Measurements from ENCODE around the gene FGF23. TPM values are rescaled to one million over a fixed set of nuclear protein-coding genes. Genes with fewer than 3 reads are reported as not detected.

Gene FGF23
- total and polyA plus RNA-seq, 2 experiments from 2014 or later = not detected

DNA sequence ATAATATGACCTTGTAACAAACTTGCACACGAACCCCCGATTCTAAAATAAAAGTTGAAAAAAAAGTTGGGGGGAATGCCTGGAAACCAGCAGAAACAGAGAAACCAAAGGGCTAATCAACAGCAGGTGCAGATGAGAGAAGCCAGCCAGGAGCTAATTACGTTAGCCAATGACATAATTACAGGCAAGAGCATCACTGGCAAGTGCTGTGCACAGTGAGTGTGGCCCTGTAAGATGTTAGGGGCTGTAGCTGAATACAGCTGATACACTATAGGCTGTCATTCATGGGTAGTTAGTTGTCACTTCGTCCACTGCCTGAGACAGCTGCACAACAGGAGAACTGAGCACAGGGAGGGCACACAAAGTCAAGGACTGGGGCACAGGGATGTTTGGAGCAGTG is 7.3 kb upstream of the FGF23 start:
- in situ Hi-C loops (cut with MboI) = no loop called here
- Histone ChIP-seq H3F3A (ENCODE audit: insufficient read depth) (no peaks in the 10 kb centered on the region), H3K4me2 (ENCODE audit: unreplicated experiment) (no peak overlapping the region), H3K79me2 (ENCODE audit: insufficient read depth) (no peaks in the 10 kb centered on the region), H3K27ac (no peak overlapping the region), H2AFZ (no peak overlapping the region), H3K9ac (no peak overlapping the region), H3K4me3 (no peak overlapping the region), H3K27me3 (replicated peaks; ENCODE audit: insufficient read depth) (peaks cover 4% of the 10 kb centered on the region; the same call in 1 of the 2 replicates), H3K9me2 (ENCODE audit: insufficient read depth) (no peaks in the 10 kb centered on the region), H3K4me1 (ENCODE audit: insufficient read depth) (no peaks in the 10 kb centered on the region), H4K20me1 (ENCODE audit: insufficient read depth) (no peaks in the 10 kb centered on the region), H3K36me3 (ENCODE audit: low read depth) (no peaks in the 10 kb centered on the region), H3K9me3 (ENCODE audit: low read depth) (no peaks in the 10 kb centered on the region)
- no peak for TF ChIP-seq EZH2 (IDR thresholded peaks at IDR 0.05; ENCODE audit: insufficient read depth, poor library complexity, severe bottlenecking)
- no peak for TF ChIP-seq EZH2phosphoT487 (IDR thresholded peaks at IDR 0.05; ENCODE audit: insufficient read depth, low read depth)
- 13 to 14% methylated on average over 4 of the region's 4 CpGs for WGBS, 2 experiments (ENCODE audit: low coverage in 1 of 2, low lambda C conversion rate in 2 of 2, missing lambda C conversion rate in 2 of 2)
- no peak for DNase-seq

DNA sequence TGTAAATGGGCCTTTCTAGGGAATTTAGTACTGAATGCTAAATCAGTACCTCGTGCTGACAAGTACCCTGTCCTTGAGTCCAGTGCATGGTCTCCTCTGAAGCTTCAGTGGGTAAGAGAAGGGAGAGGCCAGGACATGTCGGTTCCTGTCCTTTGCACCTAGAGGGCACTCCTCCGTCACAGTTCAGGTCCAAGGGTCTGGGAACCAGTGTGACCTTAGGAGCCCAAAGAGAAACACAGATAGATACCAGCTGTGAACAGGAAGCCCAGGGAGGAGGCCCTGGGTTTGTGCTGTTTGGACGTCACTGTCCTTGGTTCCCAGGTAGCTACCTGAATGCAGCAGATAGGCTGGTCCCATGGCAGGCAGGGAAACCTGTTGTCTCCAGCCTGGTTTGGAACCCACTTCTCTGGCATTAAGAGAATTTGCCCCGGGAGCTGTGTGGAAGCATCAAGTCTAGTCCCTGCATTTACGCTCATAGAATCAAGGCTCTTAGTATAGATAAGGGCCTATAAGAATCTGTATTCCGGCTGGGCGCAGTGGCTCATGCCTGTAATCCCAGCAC is 3.9 kb upstream of the FGF23 start:
- Histone ChIP-seq H3K9me3 (ENCODE audit: low read depth) (no peaks in the 10 kb centered on the region), H4K20me1 (ENCODE audit: insufficient read depth) (no peaks in the 10 kb centered on the region), H3K79me2 (ENCODE audit: insufficient read depth) (no peaks in the 10 kb centered on the region), H3K9me2 (ENCODE audit: insufficient read depth) (no peaks in the 10 kb centered on the region), H3K36me3 (ENCODE audit: low read depth) (no peaks in the 10 kb centered on the region), H3K27ac (no peak overlapping the region), H3K9ac (no peak overlapping the region), H3K4me2 (ENCODE audit: unreplicated experiment) (no peak overlapping the region), H3K27me3 (replicated peaks; ENCODE audit: insufficient read depth) (peaks cover 10% of the 10 kb centered on the region; the same call in 1 of the 2 replicates), H2AFZ (no peak overlapping the region), H3K4me1 (ENCODE audit: insufficient read depth) (no peaks in the 10 kb centered on the region), H3K4me3 (no peak overlapping the region), H3F3A (ENCODE audit: insufficient read depth) (no peaks in the 10 kb centered on the region)
- DNase-seq = no peak
- in situ Hi-C loops (cut with MboI) = no loop called here
- TF ChIP-seq EZH2phosphoT487 (IDR thresholded peaks at IDR 0.05; ENCODE audit: insufficient read depth, low read depth) = no peak
- no peak for TF ChIP-seq EZH2 (IDR thresholded peaks at IDR 0.05; ENCODE audit: insufficient read depth, poor library complexity, severe bottlenecking)
- 33% methylated on average over 8 of the region's 8 CpGs for WGBS, 2 experiments (ENCODE audit: low coverage in 1 of 2, low lambda C conversion rate in 2 of 2, missing lambda C conversion rate in 2 of 2)

DNA sequence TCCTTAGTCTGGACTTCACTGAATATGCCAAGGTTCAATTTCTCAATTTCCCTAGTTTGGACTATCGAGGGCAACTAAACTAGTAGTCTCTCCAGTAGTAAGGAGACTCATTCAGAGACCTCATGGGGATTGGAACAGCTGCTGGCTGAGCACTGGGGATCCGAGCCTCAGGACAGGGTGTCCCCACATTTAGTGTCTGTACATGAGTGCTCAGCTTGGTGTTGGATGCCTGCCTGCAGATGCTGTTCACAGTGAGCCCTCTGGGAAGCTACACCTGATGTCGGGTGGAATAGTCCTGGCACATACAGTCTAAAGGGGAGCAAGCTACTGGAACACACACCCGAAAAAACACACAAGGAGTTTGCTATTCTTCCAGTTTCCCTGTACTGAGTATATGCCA is 820 bp upstream of the FGF23 start:
- Histone ChIP-seq H2AFZ (no peak overlapping the region), H3K4me1 (ENCODE audit: insufficient read depth) (no peaks in the 10 kb centered on the region), H3F3A (ENCODE audit: insufficient read depth) (no peaks in the 10 kb centered on the region), H3K27me3 (replicated peaks; ENCODE audit: insufficient read depth) (peaks cover 20% of the 10 kb centered on the region), H3K4me3 (no peak overlapping the region), H3K79me2 (ENCODE audit: insufficient read depth) (no peaks in the 10 kb centered on the region), H3K9me3 (ENCODE audit: low read depth) (no peaks in the 10 kb centered on the region), H4K20me1 (ENCODE audit: insufficient read depth) (no peaks in the 10 kb centered on the region), H3K9me2 (ENCODE audit: insufficient read depth) (no peaks in the 10 kb centered on the region), H3K9ac (no peak overlapping the region), H3K4me2 (ENCODE audit: unreplicated experiment) (no peak overlapping the region), H3K36me3 (ENCODE audit: low read depth) (no peaks in the 10 kb centered on the region), H3K27ac (no peak overlapping the region)
- DNase-seq = no peak
- in situ Hi-C loops (cut with MboI) = no loop called here
- 13 to 18% methylated on average over 4 of the region's 4 CpGs for WGBS, 2 experiments (ENCODE audit: low coverage in 1 of 2, low lambda C conversion rate in 2 of 2, missing lambda C conversion rate in 2 of 2)
- TF ChIP-seq EZH2phosphoT487 (IDR thresholded peaks at IDR 0.05; ENCODE audit: insufficient read depth, low read depth) (no peak), EZH2 (IDR thresholded peaks at IDR 0.05; ENCODE audit: insufficient read depth, poor library complexity, severe bottlenecking) (no peak)

DNA sequence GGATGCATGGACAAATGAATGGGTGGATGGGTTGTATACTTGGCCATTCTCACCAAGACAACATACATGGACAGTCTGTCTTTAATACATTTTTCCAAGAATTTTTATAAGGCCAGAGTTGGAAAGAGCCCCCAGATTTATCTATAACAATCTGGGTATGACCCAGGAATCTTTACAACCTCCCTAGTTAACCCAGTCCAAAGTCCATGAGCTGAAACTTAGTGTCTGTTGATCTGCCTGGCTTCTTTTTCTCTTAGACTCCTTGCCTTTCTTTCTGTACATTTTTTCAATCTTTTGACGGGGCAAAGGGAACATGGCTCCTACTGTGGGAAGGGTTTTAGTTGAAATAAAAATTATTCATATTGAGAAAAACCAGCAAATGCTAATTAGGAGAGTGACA is 740 bp downstream of the FGF23 start:
- no peak overlapping the region for H2AFZ ChIP-seq
- 32 to 45% methylated on average over 1 of the region's 1 CpG for WGBS, 2 experiments (ENCODE audit: low coverage in 1 of 2, low lambda C conversion rate in 2 of 2, missing lambda C conversion rate in 2 of 2)
- H3K9me3 ChIP-seq (ENCODE audit: low read depth) = no peaks in the 10 kb centered on the region
- DNase-seq = no peak
- no peaks in the 10 kb centered on the region for H3K4me1 ChIP-seq (ENCODE audit: insufficient read depth)
- in situ Hi-C loops (cut with MboI) = no loop called here
- H3K9me2 ChIP-seq (ENCODE audit: insufficient read depth) = no peaks in the 10 kb centered on the region
- H3K36me3 ChIP-seq (ENCODE audit: low read depth) = no peaks in the 10 kb centered on the region
- TF ChIP-seq EZH2phosphoT487 (IDR thresholded peaks at IDR 0.05; ENCODE audit: insufficient read depth, low read depth) (no peak), EZH2 (IDR thresholded peaks at IDR 0.05; ENCODE audit: insufficient read depth, poor library complexity, severe bottlenecking) (no peak)
- no peak overlapping the region for H3K4me2 ChIP-seq (ENCODE audit: unreplicated experiment)
- no peaks in the 10 kb centered on the region for H4K20me1 ChIP-seq (ENCODE audit: insufficient read depth)
- no peaks in the 10 kb centered on the region for H3K79me2 ChIP-seq (ENCODE audit: insufficient read depth)
- H3F3A ChIP-seq (ENCODE audit: insufficient read depth) = no peaks in the 10 kb centered on the region
- no peak overlapping the region for H3K4me3 ChIP-seq
- peaks cover 16% of the 10 kb centered on the region for H3K27me3 ChIP-seq (replicated peaks; ENCODE audit: insufficient read depth)
- H3K27ac ChIP-seq = no peak overlapping the region
- no peak overlapping the region for H3K9ac ChIP-seq

DNA sequence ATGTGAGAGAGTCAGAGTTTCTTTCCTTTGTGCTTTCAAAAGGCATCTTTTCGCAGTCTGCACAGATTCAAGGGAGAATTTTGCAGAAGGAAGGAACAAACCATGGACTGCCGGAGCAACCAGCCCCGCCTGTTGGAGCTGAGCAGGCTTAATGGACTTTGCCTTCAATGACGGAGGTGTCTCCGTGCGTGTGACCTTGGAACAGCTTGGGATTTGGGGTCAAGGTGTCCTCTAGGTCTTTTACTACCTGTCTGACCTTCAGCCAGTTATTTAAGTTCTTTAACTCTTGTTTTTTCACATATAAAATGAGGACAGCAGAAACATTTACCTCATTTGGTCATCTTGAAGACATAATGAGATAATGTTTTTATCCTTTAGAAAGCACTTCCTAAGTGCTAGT is 4.1 kb downstream of the FGF23 start:
- Histone ChIP-seq H3K9ac (no peak overlapping the region), H3K79me2 (ENCODE audit: insufficient read depth) (no peaks in the 10 kb centered on the region), H3K36me3 (ENCODE audit: low read depth) (no peaks in the 10 kb centered on the region), H2AFZ (no peak overlapping the region), H3K9me2 (ENCODE audit: insufficient read depth) (no peaks in the 10 kb centered on the region), H4K20me1 (ENCODE audit: insufficient read depth) (no peaks in the 10 kb centered on the region), H3F3A (ENCODE audit: insufficient read depth) (no peaks in the 10 kb centered on the region), H3K4me2 (ENCODE audit: unreplicated experiment) (no peak overlapping the region), H3K27ac (no peak overlapping the region), H3K4me3 (no peak overlapping the region), H3K27me3 (replicated peaks; ENCODE audit: insufficient read depth) (peaks cover 16% of the 10 kb centered on the region), H3K4me1 (ENCODE audit: insufficient read depth) (no peaks in the 10 kb centered on the region), H3K9me3 (ENCODE audit: low read depth) (no peaks in the 10 kb centered on the region)
- in situ Hi-C loops (cut with MboI) = no loop called here
- TF ChIP-seq EZH2 (IDR thresholded peaks at IDR 0.05; ENCODE audit: insufficient read depth, poor library complexity, severe bottlenecking) (no peak), EZH2phosphoT487 (IDR thresholded peaks at IDR 0.05; ENCODE audit: insufficient read depth, low read depth) (no peak)
- DNase-seq = no peak
- 49 to 54% methylated on average over 6 of the region's 6 CpGs for whole genome bisulfite sequencing, 2 experiments (ENCODE audit: low coverage in 1 of 2, low lambda C conversion rate in 2 of 2, missing lambda C conversion rate in 2 of 2)

Data from GM23248 (cell line).